Stimulated activated CD8-positive, alpha-beta memory T cell treated with anti-CD3 and anti-CD28 coated beads, Interleukin-12 subunit alpha, Interleukin-12 subunit beta, amount 100 ng/mL, for 4 hours (primary cell): ENCODE measurements around the gene KLF13.

Source experiments
- DNase-seq: peaks from one replicate; pipeline ENCODE4 v3.0.0-alpha.2; 2020; ENCODE audit warnings: low read depth

The KLF13 gene

DNA sequence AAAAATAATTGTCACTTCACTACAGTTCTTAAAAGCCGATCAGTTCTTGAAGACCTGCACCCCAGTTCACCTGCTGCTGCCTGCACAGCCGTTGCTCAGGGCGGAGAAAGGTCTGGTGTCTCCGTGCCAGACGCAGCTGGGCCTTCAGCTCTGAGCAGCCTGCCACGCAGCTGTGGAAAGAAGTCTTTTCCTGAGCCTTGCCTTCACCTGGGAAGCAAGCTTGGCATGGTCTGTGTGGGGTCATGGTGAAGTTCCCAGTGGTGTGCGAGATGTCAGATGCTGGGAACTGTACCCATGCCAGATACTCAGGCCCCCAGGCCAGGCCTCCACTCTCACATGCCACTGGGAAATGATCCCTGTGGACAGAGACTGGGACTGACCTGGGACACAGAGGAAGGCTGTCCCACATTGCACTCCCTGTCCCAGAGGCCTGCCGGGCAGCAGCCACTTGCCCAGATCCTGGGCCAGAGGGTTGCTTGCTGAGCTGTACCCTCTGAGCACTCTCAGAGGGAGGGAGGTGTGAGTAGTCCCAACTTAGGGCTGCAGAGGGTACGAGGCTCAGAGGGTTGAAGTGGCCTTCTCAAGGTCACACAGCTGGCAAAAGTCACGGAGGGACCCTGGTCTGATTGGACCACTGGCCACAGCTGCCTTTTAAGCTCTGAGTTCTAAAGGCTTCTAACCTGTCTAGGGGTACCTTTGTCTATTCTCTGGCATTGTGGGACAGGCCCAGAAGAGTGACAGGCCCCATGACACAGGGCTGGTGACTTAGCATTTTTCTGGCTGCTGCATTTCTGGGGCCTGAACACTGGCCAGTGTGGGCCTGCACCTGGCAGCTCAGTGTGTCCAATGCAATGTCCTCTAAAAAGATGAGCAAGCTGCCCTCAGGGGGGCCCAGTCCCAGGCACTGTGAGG is 55.4 kb downstream of the KLF13 start:
- no peak for DNase-seq

- no peak for DNase-seq
Observed at GRCh38 chr15:31382713-31383045, 56.0 kb downstream of the KLF13 start.

GRCh38 chr15:31383139-31383538 is 56.5 kb downstream of the KLF13 start:
- no peak for DNase-seq

GRCh38 chr15:31384568-31384967 is 57.9 kb downstream of the KLF13 start:
- DNase-seq: no peak

- DNase-seq: no peak
Observed at GRCh38 chr15:31385736-31386135, 59.1 kb downstream of the KLF13 start.

GRCh38 chr15:31387092-31387478 is 60.5 kb downstream of the KLF13 start:
- DNase-seq: no peak

DNA sequence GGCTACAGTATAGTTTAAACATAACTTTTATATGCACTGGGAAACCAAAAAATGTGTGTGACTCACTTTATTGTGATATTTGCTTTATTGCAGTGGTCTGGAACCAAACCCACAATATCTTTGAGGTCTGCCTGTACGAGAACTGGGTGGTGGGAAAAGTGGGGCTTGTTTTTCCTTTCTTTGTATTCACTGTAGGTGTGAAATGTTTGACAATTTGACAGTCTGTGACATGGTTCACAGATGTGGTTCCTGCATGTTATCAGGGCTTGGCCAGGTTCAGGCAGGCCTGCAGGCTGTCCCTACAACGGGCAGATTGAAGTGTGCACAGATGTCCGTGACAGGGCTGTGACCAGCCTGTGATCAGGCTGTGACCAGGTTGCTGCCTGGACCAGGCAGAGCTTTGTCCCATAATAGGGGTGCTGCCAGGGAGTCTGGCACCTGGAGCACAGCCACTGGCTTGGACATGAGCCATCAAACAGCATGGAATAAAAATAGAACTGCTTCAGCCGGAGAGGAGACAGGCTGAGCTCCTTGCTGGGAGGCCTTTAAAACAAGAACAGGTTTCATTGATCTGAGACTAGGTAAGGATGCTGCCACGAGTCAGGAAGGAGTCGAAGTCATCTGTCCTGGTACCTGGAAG is 61.0 kb downstream of the KLF13 start:
- DNase-seq: no peak

DNA sequence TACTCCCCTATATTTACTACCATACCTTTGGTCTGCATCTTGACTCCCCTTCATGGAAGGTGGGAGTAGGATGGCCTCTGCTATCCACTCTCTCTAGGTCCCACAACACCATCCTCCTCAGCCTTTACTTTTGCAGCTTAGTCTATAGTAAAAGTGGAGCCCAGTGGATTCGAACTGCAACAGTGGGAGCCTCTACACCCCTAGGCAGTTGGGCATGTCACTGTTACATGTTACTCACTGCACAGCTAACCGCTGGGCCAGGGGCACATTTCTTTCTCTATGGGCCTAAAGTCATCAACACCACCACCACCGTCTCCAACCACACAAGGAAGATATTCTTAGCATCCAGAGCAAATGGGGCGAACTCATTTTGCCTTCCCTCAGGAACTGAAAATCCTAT is 62.9 kb downstream of the KLF13 start:
- DNase-seq: no peak

GRCh38 chr15:31390029-31390428 is 63.4 kb downstream of the KLF13 start:
- DNase-seq: no peak

DNA sequence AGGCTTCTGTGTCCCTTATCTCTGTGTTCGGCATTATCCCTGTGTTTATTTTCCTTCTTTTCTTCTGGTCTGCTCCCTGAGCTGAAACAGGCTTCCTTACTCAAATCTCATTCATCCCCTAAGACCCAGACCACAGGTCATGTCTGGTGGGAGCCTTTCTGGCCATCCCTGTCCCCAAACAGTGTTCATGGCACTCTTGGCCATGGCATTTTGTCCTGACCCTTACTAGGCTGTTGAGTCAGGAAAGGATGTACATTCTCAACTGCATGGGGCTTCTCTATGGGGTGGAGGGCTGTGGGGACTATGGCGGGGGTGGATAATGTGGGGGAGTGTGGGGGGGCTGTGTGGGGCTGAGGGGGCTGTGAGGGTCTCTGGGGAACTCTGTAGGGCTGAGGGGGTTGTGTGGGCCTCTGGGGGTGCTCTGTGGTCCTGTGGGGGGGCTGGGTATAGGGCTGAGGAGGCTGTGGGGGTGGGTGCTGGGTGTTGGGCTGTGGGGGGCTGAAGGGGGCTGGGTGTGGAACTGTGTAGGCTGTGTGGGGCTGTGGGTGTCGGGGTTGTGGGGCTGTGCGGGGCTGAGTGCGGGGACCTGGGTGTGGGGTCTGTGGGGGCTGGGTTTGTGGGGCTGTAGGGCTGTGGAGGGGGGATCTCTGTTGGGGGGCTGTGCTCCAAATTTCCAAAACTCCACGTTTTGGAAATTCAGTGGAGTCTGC is 64.3 kb downstream of the KLF13 start:
- DNase-seq: no peak

DNA sequence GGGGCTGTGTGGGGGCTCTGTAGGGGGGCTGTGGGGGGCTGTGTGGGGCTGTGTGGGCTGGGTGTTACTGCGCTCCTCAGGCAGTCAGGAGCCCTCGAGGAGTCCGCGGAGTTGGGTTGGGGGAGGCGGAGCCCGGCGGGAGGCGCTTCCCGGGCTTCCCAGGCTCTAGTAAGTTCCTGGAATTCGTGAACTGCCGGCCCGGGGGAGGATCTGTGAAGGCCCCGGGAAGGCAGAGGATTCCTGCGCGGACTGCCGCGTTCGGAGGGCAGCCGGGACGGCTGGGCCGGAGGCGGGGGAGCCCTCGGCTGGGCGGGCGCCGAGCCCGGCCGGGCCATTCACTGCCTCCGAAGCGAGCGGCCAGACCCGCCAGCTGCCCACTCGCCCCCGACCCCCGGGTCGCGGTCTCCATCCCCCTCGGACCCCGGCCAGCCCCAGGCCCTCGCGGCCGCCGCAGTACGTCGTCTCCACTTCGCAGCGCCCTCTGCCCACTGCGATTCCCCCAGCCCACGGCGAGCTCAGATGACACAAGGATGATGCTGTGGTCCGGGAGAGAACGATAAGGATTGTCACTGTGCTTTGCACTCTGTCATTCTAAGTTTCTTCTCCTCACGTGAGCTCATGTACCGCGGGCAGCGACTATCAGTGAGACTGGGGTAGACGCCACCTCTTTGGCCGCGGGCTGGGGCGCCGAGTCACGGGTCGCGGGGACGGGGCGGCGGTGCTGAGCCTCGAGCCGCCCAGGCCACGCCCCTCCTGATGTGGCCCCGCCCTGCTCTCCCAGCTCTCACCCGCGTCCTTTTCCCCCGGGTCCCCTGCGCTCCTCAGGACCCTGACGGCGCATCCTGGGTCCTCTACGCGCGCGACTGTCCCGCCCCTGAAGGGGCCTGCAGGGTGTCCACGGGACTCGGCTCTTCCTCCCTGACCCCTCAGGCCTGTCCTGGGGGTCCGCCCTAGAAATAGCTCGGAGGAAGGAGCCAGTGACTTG is 65.3 kb downstream of the KLF13 start:
- peak; percentile 70 for DNase-seq

DNA sequence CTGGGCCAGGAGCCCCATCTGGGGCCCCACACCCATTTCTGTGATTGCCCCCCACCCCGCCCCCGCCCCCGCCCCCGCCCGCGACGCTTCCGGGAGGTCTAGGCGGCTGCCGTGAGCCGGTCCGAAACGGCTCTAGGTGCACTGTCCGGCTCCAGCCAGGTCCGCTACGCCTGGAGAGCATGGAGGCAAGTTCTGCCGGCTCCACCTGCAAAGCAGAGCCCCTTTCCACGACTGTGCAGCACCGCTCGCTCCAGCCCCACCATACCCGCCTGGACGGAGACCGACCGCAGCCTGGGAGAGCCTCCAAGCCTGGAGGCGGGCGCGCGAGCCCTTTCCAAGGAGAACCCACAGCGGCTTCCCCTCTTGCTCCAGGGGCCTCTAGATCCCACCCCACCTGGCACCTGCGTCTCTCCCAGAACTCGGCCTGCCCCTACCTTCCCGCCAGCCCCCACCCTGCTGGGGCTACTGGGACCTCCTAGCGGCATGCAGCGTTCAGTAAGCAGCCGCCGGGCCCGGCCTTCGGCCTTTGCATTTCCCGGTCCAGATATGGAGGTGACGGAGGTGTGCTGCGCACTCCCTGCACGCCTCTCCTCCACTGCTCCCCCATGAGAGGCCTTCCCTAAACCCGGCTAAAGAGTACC is 66.2 kb downstream of the KLF13 start:
- no peak for DNase-seq

DNA sequence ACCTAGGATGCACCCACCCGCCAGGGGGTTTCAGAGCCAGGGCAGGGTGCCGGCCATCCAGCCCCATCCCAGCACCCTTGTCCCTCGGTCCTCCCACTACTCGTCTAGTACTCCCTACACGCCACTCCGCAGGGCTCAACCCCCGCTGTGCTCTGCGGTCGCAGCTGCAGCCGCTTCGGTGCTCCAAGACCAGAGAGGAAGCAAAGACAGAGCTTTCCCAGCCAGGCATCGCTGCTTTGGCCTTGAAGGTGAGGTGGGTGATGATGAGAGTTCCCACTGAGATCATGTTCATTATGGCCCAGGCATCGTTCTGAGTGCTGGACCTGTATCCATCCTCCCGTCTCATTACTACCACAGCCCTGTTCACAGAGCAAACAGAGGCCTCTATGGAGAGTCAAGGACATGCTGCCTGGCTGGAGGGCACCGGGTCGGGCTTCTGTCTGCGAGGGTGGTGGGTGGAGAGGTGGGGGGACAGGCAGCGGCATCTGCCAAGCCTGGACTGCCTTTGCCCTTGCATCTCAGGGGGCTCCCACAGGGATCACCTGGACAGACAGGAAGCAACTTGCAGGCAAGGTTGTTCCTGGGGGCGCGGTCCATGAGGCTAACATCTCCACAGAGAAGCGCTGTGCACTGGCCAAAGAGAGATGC is 66.9 kb downstream of the KLF13 start:
- DNase-seq: no peak

GRCh38 chr15:31396881-31397560 is 70.4 kb downstream of the KLF13 start:
- DNase-seq: no peak

DNA sequence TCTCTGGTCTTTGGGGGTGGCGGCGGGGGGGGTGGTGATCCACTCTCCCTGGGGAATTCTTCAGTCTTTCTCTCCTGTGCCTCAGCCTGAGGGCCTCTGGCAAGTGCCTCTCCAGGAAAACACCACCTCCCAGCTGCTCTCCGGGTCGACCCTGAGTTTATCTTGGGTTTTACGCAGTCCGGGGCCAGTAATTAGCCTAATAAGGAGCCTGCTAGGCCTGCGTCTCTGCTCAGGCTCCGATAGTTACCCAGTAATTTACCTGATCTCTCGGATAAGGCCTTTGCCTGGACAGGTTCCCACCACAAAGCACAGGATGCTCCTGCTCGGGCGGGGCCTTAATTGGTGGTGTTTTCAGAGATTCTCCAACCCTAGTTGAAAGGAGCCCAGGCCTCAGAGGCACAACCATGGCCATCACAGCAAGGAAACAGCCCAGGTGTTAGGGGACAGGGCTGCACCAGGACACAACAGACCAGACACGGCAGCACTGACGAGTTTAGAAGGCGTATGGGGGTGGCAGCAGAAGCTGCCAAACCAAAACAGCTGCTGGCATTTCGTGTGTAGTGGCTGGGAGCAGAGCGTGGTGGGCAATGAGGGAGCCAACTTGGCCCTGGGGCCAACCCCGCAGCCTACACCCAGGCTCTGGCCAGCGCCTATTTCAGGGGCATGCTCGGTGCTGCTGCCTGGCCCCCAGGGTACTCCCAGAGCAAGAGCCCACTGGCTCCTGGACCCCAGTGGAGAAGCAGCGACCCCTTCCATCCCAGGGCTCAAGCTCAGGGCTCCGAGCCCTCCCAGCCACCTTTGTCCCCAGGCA is 71.4 kb downstream of the KLF13 start:
- no peak for DNase-seq

DNA sequence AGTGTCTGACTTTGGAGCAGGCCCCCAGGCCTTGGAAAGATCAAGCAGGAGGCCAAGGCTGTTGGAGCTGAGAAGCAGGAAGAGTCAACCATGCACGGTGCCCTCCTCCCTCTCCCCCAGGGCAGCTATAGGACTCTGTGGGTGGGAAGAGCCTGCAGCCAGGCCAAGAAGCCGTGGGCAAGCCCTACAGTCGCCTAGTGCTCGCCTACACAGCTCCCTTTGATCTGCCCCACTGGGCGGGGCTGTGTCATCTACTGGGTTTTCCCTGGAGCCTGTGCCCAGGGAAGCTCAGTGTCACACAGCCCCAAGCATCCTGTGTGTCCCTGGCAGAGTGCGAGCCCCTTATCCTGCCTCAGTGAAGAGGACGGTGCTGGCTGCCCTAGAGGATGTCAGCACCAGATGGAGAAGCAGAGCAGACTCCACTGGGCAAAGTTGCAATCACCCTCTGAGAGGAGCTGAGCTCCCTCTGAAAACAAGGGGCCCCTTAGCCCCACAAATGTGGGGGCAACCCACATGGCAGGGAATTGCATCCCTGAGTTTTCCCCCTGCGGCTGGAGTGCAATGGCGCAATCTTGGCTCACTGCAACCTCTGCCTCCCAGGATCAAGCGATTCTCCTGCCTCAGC is 72.2 kb downstream of the KLF13 start:
- no peak for DNase-seq

DNA sequence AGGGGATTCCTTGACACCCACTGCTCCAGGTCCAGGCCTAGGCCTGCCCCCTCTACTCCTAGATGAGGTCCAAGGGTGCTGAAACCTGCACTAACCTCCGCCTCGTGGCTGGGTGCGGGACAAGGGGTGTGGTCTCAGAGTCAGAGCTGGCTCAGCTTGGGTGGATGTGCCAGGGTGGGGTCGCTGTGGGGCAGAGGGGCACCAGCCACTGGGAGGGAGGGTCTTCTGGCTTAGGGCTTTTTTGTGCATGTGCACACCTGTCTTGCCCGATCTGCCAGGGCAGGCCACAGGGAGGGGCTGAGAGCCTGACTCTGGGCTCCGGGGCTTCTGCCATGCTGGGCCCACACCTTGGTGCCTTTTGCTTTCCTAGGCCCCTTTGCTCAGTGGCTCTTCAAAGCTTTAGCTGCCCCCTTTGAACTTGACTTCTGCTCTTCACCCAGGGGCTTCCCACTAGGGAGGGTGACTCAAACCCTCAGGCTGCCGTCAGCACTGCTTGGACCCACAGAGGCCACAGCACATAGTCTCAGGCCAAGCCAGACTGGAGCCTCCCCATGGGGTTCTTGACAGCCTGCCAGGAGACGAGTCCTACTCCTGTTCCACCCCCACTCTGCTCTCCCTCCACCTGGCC is 73.0 kb downstream of the KLF13 start:
- DNase-seq: no peak

DNA sequence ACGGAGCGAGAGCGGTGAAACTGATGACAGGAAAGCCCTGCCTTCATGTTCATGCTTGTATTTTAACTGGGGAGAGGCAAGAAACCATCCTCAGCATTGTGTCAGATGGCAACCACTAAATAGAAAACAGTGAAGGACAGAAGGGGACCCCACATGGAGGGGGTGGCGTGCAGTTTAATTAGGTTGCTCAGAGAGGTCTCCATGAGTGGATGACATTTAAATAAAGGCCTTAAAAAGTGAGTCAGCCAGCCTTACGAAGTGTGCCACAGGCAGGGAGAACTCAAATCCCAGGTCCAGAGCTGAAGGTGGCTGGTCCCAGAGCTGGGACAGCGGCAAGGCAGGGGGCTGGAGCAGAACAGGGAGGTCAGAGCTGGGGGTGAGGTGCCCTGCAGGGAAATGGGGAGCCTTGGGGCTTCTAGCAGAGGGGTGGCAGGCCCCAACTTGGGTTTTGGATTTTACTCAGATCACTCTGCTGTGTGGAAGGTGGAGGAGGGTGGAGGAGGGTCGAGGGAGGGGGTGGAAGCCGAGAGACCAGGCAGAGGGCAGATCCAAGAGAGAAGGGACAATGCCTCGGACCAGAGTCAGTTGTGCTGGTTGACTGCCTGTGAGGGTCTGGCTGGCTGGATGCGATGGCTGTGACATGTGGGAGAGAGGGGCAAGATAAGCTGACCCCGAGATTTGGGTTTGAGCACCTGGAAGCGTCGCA is 73.7 kb downstream of the KLF13 start:
- no peak for DNase-seq
